Measurements from ENCODE around the gene POM121L2. TPM values are rescaled to one million over a fixed set of nuclear protein-coding genes. Genes with fewer than 3 reads are reported as not detected.
A peak's percentile ranks its signal among the peaks of the same experiment; 100 is the strongest.

Gene POM121L2
- total and polyA plus RNA-seq, 9 of the 15 experiments (the other 6 are each of a cell fraction or from before 2014, with no cell fraction given): 0.23 to 0.45 TPM; not detected in 7

DNA sequence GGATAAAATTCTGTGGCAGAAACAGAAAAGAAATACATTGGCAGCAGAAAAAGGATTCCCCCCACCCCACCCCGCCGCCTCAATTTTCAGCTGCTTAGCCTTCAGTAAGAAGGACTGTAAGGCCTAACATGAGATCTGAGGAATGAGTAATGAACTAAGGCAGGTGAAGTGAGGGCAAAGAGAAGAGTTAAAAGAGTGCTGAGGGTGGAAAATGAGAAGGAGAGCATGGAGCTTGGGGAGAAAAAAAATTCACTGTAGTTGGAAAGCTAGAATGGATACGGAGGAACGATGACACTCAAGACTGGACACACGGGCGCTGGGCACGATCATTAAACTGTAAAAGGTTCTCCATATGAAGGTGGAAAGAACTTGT, 14.6 kb downstream of the POM121L2 start (continued):
- no peak for TF ChIP-seq ETV6 (IDR thresholded peaks at IDR 0.05; ENCODE audit: borderline replicate concordance in 1 of 2, low read depth in 2 of 2, low read length in 1 of 2)
- no peak for TF ChIP-seq ETV6 (CRISPR knock-in tag; IDR thresholded peaks at IDR 0.05; ENCODE audit: borderline replicate concordance)
- TF ChIP-seq PHF21A (IDR thresholded peaks at IDR 0.05; ENCODE audit: borderline replicate concordance, low read depth): no peak
- no peak for TF ChIP-seq ZNF41 (CRISPR knock-in tag; conservative IDR thresholded peaks at IDR 0.05)
- TF ChIP-seq SMARCB1 (IDR thresholded peaks at IDR 0.05; ENCODE audit: insufficient read length, low read depth): no peak
- no peak for TF ChIP-seq ZFP30 (CRISPR knock-in tag; IDR thresholded peaks at IDR 0.05; ENCODE audit: borderline replicate concordance)
- TF ChIP-seq, protein P1, sequence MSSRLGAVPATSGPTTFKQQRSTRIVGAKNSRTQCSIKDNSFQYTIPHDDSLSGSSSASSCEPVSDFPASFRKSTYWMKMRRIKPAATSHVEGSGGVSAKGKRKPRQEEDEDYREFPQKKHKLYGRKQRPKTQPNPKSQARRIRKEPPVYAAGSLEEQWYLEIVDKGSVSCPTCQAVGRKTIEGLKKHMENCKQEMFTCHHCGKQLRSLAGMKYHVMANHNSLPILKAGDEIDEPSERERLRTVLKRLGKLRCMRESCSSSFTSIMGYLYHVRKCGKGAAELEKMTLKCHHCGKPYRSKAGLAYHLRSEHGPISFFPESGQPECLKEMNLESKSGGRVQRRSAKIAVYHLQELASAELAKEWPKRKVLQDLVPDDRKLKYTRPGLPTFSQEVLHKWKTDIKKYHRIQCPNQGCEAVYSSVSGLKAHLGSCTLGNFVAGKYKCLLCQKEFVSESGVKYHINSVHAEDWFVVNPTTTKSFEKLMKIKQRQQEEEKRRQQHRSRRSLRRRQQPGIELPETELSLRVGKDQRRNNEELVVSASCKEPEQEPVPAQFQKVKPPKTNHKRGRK (tag; IDR thresholded peaks at IDR 0.05): peak; percentile 96
- no peak for TF ChIP-seq ZNF695 (CRISPR knock-in tag; IDR thresholded peaks at IDR 0.05)
- TF ChIP-seq TAF9B (IDR thresholded peaks at IDR 0.05; ENCODE audit: partially characterized antibody): no peak
- TF ChIP-seq, protein P2, sequence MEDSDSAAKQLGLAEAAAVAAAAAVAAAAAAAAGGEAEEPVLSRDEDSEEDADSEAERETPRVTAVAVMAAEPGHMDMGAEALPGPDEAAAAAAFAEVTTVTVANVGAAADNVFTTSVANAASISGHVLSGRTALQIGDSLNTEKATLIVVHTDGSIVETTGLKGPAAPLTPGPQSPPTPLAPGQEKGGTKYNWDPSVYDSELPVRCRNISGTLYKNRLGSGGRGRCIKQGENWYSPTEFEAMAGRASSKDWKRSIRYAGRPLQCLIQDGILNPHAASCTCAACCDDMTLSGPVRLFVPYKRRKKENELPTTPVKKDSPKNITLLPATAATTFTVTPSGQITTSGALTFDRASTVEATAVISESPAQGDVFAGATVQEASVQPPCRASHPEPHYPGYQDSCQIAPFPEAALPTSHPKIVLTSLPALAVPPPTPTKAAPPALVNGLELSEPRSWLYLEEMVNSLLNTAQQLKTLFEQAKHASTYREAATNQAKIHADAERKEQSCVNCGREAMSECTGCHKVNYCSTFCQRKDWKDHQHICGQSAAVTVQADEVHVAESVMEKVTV (CRISPR knock-in tag; IDR thresholded peaks at IDR 0.05): no peak
- no peak for TF ChIP-seq RERE (CRISPR knock-in tag; IDR thresholded peaks at IDR 0.05; ENCODE audit: borderline replicate concordance)
- 0 out of 2 replicates have a peak, but pooled peaks have one; percentile 64 for TF ChIP-seq LARP7 (IDR thresholded peaks at IDR 0.05)
- TF ChIP-seq DDX20 (tag; IDR thresholded peaks at IDR 0.05; ENCODE audit: low read depth): no peak
- no peak for TF ChIP-seq MXI1 (IDR thresholded peaks at IDR 0.05; ENCODE audit: low read depth, low read length)
- no peak for TF ChIP-seq ERF (CRISPR knock-in tag; IDR thresholded peaks at IDR 0.05)
- TF ChIP-seq HDGF (IDR thresholded peaks at IDR 0.05): peak; percentile 84; the same call in 1 of the 2 replicates
- TF ChIP-seq CREB1 (IDR thresholded peaks at IDR 0.05): no peak
- no peak for TF ChIP-seq CREB1 (CRISPR knock-in tag; IDR thresholded peaks at IDR 0.05)
